Activated CD4-positive, alpha-beta T cell treated with anti-CD3 and anti-CD28 coated beads for 24 hours (primary cell): Measurements from ENCODE around the gene RSF1.

Experiments used
- DNase-seq, 2 donors: peaks; one replicate each; pipeline ENCODE4 v3.0.0-alpha.2; 2020; ENCODE audit warnings: low read depth in 2 of 2

The RSF1 gene

GRCh38 chr11:77611921-77612320, 208.6 kb downstream of the RSF1 start:
- no peak for DNase-seq
